GM18505 (cell line): ENCODE results near the gene ADORA1.

Source experiments
- ATAC-seq: cut with Tn5 transposase; IDR thresholded peaks from one replicate; pipeline ENCODE4 v1.9.1; 2021; ENCODE audit not compliant: unreplicated experiment
- POLR2A ChIP-seq: IDR thresholded peaks from 4 replicates; pipeline ENCODE4 v1.6.1; 2011; ENCODE audit warnings: borderline replicate concordance; ENCODE audit not compliant: insufficient read depth, insufficient read length; ENCODE audit errors: extremely low read depth

The ADORA1 gene

DNA sequence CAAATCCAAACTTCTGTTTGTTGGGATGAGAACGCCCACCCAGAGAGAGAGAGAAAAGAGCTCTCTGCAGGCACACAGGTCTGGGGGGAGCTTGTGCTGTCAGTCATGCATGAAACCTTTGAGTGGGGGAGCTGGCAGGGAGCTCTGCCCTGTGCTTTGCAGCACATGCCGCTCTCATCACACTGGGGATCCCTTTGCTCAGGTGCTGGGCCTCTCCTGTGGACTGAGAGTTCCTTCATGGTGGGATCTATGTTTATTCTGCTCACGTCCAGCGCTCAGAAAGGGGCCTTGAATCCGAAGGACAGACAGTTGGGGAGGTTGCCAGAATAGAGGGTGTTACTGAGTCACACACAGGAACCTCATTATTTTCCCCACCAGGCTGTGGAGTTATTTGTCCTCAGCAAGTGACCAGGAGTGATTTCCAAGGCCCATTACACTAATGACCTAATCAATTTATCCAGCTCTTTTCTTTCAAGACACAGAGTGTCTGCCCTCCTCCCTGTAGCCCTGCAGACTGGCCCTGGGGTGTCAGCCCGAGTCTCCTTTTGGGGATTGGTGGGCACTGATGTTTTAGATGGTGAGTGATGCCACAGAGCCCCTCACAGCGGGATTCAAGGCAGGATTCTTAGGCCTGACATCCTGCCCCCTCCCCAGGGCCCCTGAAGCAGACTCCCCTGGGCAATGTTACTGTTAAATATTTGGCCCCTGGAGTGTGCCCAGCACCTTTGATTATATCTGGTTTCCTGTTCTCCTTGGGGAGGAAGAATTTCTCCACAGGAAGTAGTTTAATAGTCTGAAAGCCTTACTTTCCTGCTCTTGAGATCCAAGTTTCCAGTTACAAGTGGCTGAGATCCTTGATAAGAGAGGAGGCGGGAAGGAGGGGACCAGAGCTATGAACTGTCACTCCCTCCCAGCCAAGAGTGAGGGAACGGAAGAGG, 25.8 kb downstream of the ADORA1 start:
- no peak for ATAC-seq
- TF ChIP-seq POLR2A: no peak

DNA sequence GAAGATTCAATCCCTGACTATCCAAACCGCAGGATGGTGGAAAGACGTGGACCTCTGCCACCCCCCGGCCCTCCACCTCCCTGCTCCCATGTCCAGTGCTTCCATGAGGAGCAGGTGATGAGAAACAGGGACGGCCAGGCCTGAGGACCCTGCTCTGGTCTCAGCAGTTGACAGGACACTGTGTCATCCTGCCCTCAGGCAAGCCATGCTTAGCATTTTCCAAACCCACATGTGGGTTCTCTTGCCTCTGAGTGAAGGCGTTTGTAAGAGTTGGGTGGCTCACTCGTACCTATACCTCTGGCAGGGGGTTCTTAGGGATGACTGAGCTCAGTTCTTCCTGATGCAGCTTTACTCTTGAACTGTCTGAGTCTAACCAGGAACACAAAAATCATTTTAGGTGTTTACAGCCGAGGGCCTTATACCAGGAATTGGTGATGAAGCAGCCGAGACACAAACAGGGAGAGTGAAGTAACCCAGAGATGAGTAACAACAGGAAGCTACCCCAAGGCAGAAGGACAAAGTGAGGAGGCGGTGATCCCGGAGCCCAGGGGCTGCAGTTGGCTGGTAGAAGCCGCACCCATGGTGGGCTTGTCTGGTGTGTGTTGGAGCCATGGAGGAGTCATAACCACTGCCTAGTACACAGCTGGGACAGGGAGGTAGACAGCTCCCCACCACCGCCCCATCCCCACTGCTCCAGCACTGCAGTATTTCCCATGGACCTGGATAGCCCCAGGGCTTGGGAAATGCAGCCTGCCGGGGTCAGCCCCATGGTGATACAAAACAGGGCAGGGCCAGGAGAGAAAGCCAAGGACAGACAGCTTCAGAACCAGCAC, 26.7 kb downstream of the ADORA1 start:
- no peak for TF ChIP-seq POLR2A
- ATAC-seq: no peak

DNA sequence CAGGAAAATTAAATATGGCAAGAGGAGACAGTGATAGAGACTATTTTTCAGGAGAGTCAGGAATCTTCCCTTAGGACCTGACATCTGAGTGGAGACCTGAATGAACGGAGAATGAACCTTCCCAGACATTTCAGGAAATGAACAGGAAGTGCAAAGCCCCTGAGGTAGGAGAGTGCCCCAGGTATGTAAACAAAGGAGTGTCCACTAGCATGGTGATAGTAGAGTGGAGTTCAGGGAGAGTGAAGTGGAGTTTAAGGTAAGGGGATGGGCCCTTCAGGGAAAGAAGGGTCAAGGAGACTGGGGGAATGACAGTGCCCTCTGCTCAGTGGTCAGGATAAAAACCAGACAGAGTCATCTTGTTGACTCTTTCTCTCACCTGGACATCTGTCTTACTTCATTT, 28.8 kb downstream of the ADORA1 start:
- ATAC-seq: no peak
- no peak for TF ChIP-seq POLR2A

DNA sequence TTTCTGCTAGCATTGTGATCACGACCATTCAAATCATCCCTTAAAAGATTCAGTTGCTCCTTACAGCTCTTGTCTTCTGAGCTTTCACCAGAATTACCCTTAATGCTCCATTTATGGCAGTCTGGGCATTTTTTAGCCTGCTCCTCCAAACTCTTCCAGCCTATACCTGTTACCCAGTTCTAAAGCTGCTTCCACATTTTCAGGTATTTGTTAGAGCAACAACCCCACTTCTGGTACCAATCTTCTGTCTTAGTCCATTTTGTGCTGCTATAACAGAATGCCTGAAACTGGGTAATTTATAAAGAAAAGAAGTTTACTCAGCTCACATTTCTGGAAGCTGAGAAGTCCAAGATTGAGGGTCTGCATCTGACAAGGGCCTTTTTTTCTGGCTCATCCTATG, 30.9 kb downstream of the ADORA1 start:
- no peak for ATAC-seq
- TF ChIP-seq POLR2A: no peak

GRCh38 chr1:203158960-203159665, 31.6 kb downstream of the ADORA1 start:
- ATAC-seq: no peak
- no peak for TF ChIP-seq POLR2A

DNA sequence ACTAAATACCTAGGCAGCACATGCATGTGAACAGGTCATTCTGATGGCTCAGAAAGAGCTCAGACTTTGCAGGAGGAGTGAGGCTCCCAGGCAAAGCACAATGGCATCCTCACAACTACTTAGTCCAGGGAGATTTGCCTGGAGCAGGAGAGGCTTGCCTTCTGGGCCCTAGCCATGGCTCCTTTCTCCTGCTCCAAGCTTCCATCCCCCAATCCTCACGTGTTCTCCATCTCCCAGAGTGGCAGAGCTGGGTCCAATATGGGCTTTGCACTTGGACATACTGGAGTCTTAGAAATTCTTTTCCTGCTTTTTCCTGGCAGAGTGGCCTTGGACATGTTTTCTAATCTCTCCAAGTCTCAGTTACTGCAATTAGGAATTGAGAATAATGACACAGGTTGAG, 32.3 kb downstream of the ADORA1 start:
- ATAC-seq: no peak
- TF ChIP-seq POLR2A: no peak

DNA sequence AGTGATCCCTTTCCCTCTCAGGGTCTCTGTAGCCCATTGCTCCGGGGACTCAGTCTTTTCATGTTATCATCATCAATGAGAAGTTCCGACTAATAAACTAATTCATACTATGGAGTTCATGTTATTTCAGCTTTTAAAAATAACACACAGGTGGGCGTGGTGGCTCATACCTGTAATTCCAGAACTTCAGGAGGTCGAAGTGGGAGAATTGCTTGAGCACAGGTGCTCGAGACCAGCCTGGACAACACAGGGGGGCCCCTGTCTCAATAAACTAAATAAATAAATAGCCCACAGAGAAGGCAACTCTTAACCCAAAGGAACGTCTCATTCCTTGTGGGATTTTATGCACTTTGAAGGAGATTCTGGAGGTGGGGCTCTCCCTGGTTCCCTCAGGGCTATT, 33.6 kb downstream of the ADORA1 start:
- TF ChIP-seq POLR2A: no peak
- ATAC-seq: no peak

DNA sequence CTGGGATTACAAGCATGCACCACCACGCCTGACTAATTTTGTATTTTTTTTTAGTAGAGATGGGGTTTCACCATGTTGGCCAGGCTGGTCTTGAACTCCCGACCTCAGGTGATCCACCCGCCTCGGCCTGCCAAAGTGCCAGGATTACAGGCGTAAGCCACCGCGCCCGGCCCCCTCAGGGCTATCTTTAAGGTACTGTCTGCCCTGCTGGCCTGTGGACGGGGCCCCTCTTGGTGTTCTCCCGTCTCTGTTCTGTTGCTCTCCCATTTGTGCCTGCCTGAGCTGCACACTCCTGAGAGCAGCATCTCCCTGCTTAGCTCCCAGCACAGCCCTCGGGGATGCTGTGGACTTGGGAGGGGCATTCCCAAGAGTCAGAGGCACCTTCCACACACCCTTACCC, 34.2 kb downstream of the ADORA1 start:
- TF ChIP-seq POLR2A: no peak
- no peak for ATAC-seq

- no peak for ATAC-seq
- no peak for TF ChIP-seq POLR2A
Measured at GRCh38 chr1:203162403-203162802, 34.9 kb downstream of the ADORA1 start.

DNA sequence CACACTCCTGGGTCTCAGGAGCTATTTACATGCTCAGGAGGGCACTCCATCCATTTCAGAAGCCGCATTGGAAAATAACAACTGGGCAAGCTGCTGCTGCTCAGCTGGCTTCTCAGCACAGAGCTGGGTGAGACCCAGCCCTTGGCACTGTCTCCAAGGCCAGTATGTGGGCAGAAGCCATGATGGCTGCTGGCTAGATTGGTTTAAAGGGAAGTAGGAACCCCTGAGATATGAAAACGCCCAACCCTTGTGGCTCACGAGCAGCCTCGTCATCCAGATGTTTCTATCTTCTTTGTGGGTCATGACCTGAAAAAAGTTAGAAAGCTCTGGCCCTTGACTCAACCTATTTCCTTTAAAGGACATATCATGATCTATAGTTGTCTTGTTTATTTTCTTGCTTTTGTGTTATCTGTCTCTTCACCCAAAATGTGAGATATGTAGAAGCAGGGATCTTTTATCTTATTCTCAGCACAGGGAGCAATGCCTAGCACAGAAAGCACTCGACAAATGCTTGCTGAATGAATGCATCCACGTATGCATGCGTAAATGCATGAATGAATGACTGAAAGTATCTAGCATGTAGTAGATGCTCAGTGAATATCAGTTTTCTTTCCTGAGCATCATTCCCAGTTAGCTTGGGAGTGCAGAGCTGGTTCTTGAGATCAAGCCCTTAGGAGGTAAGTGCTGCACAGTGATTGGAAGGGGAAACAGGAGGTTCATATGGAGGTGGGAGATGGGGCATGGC, 36.5 kb downstream of the ADORA1 start:
- no peak for ATAC-seq
- TF ChIP-seq POLR2A: no peak

DNA sequence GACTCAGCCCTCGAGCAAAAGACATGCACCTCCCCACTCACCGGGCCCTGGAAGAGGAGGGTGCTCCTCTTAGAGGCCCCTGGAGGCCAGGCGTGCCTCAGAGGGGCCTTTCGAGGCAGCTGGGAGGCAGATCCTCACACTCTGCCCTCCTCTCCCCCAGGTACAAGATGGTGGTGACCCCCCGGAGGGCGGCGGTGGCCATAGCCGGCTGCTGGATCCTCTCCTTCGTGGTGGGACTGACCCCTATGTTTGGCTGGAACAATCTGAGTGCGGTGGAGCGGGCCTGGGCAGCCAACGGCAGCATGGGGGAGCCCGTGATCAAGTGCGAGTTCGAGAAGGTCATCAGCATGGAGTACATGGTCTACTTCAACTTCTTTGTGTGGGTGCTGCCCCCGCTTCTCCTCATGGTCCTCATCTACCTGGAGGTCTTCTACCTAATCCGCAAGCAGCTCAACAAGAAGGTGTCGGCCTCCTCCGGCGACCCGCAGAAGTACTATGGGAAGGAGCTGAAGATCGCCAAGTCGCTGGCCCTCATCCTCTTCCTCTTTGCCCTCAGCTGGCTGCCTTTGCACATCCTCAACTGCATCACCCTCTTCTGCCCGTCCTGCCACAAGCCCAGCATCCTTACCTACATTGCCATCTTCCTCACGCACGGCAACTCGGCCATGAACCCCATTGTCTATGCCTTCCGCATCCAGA, 37.7 kb downstream of the ADORA1 start:
- TF ChIP-seq POLR2A: no peak
- no peak for ATAC-seq

GRCh38 chr1:203165800-203166161, 38.3 kb downstream of the ADORA1 start:
- no peak for ATAC-seq
- TF ChIP-seq POLR2A: no peak

- no peak for ATAC-seq
Measured at GRCh38 chr1:203166192-203166940, 38.8 kb downstream of the ADORA1 start.

More at GRCh38 chr1:203166192-203166940, 38.8 kb downstream of the ADORA1 start:
- TF ChIP-seq POLR2A: no peak
